Measurements from ENCODE around the gene HIPK2. TPM values are rescaled to one million over a fixed set of nuclear protein-coding genes. Genes with fewer than 3 reads are reported as not detected.

HIPK2 gene
- total RNA-seq, 1 donor from 2014 or later, result 23.0 TPM

GRCh38 chr7:139713061-139713460 is 64.7 kb downstream of the HIPK2 start:
- Mint-ChIP-seq H3K27ac (no peak overlapping the region), H3K36me3 (ENCODE audit: low read depth) (peaks cover 25% of the 10 kb centered on the region), H3K27me3 (no peaks in the 10 kb centered on the region), H3K4me3 (no peak overlapping the region), H3K4me1 (peaks cover 39% of the 10 kb centered on the region), H3K9me3 (no peaks in the 10 kb centered on the region)
- TF ChIP-seq CTCF (IDR thresholded peaks at IDR 0.05), result no peak
- intact Hi-C loops (cut with micrococcal nuclease), result no loop called here
- CTCF ChIA-PET, result no interaction called here
- DNase-seq (no peak), ATAC-seq (ENCODE audit: low read depth) (no peak)
- POLR2A ChIA-PET, result no interaction called here

GRCh38 chr7:139711991-139712743 is 65.6 kb downstream of the HIPK2 start:
- DNase-seq (no peak), ATAC-seq (ENCODE audit: low read depth) (no peak)
- peaks cover 26% of the 10 kb centered on the region for H3K36me3 Mint-ChIP-seq (ENCODE audit: low read depth)
- no peak overlapping the region for H3K4me3 Mint-ChIP-seq
- H3K27me3 Mint-ChIP-seq, result no peaks in the 10 kb centered on the region
- H3K4me1 Mint-ChIP-seq, result peaks cover 48% of the 10 kb centered on the region
- no peaks in the 10 kb centered on the region for H3K9me3 Mint-ChIP-seq
- CTCF ChIA-PET, result no interaction called here
- no peak overlapping the region for H3K27ac Mint-ChIP-seq
- POLR2A ChIA-PET, result no interaction called here
- intact Hi-C loops (cut with micrococcal nuclease), result no loop called here
- no peak for TF ChIP-seq CTCF (IDR thresholded peaks at IDR 0.05)

- H3K36me3 Mint-ChIP-seq (ENCODE audit: low read depth), result peaks cover 11% of the 10 kb centered on the region
- no peaks in the 10 kb centered on the region for H3K27me3 Mint-ChIP-seq
These were observed 67.8 kb downstream of the HIPK2 start for GRCh38 chr7:139710036-139710435.

GRCh38 chr7:139709485-139709884 is 68.3 kb downstream of the HIPK2 start:
- ChIA-PET POLR2A (interaction anchor here (1.2 kb wide), 1 partner anchor 16 kb away, joined by 3 read pairs; no protein-coding TSS in a partner anchor), CTCF (interaction anchor here (1.0 kb wide), 1 partner anchor 64 kb away, joined by 3 read pairs; no protein-coding TSS in a partner anchor)
- Mint-ChIP-seq H3K4me3 (no peak overlapping the region), H3K36me3 (ENCODE audit: low read depth) (peaks cover 11% of the 10 kb centered on the region), H3K9me3 (no peaks in the 10 kb centered on the region), H3K4me1 (peaks cover 45% of the 10 kb centered on the region), H3K27me3 (no peaks in the 10 kb centered on the region), H3K27ac (no peak overlapping the region)
- DNase-seq (no peak), ATAC-seq (ENCODE audit: low read depth) (no peak)
- TF ChIP-seq CTCF (IDR thresholded peaks at IDR 0.05), result no peak
- intact Hi-C loops (cut with micrococcal nuclease), result loop anchor here (2.0 kb wide), 1 partner anchor 63 kb away; no protein-coding TSS in a partner anchor

More at GRCh38 chr7:139710036-139710435, 67.8 kb downstream of the HIPK2 start:
- peaks cover 47% of the 10 kb centered on the region for H3K4me1 Mint-ChIP-seq
- H3K9me3 Mint-ChIP-seq, result no peaks in the 10 kb centered on the region
- CTCF ChIA-PET, result no interaction called here
- ATAC-seq (ENCODE audit: low read depth), result no peak
- POLR2A ChIA-PET, result no interaction called here
- intact Hi-C loops (cut with micrococcal nuclease), result no loop called here
- H3K27ac Mint-ChIP-seq, result no peak overlapping the region
- no peak overlapping the region for H3K4me3 Mint-ChIP-seq
- TF ChIP-seq CTCF (IDR thresholded peaks at IDR 0.05), result no peak
- DNase-seq, result no peak

GRCh38 chr7:139708541-139708940 is 69.3 kb downstream of the HIPK2 start:
- Mint-ChIP-seq H3K4me3 (no peak overlapping the region), H3K9me3 (no peaks in the 10 kb centered on the region), H3K27ac (peak overlapping the region; percentile 24), H3K4me1 (peaks cover 42% of the 10 kb centered on the region), H3K36me3 (ENCODE audit: low read depth) (peaks cover 11% of the 10 kb centered on the region), H3K27me3 (no peaks in the 10 kb centered on the region)
- ChIA-PET POLR2A (interaction anchor here (0.8 to 1.7 kb wide), 4 partner anchors 17 to 58 kb away, joined by 3 to 5 read pairs (median 4); no protein-coding TSS in a partner anchor), CTCF (interaction anchor here (1.0 kb wide), 1 partner anchor 61 kb away, joined by 3 read pairs; no protein-coding TSS in a partner anchor)
- peak; percentile 92 for ATAC-seq (ENCODE audit: low read depth)
- intact Hi-C loops (cut with micrococcal nuclease), result loop anchor here (1.0 to 2.0 kb wide), 2 partner anchors 35 to 62 kb away; no protein-coding TSS in a partner anchor
- no peak for TF ChIP-seq CTCF (IDR thresholded peaks at IDR 0.05)
- DNase-seq, result peak; percentile 28

Data from activated B cell treated with CpG ODN at 0.5 μM for 24 hours (primary cell).